Measurements from ENCODE around the gene TFB2M. TPM values are rescaled to one million over a fixed set of nuclear protein-coding genes. Genes with fewer than 3 reads are reported as not detected.
"Not testable (repeated sequence)": the region's sequence is repeated elsewhere in the genome, so short reads cannot be mapped to it uniquely, and the experiment has no call there.

TFB2M gene
- total RNA-seq, 4 donors from 2014 or later, result 4.2 to 8.8 (median 7.6) TPM

DNA sequence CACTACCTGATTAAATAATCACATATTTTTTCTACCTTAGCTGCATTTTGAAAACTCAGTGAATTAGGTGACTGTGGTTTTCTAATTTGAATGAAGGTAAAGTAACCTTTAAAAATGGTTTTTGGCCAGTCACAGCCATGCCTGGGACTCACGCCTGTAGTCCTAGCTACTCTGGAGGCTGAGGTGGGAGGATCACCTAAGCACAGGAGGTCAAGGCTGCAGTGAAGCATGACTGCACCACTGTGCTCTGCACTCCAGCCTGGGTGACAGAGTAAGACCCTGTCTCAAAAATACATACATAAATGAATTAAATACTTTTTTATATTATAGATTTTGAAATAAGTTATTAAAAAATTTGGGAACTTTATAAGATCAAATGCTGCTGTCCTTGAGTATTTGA, 5.9 kb upstream of the TFB2M start:
- H3K36me3 ChIP-seq, result no peaks in the 10 kb centered on the region
- H3K4me3 ChIP-seq, result no peak overlapping the region
- no peaks in the 10 kb centered on the region for H3K9me3 ChIP-seq
- H3K27ac ChIP-seq, result peak overlapping the region in 2 of 4 donors; percentile 57 to 65
- H3K27me3 ChIP-seq, result no peaks in the 10 kb centered on the region
- H3K4me1 ChIP-seq, result peaks cover 3 to 41% (median 18%) of the 10 kb centered on the region in 4 donors
- TF ChIP-seq CTCF (IDR thresholded peaks at IDR 0.05) (no peak), POLR2A (IDR thresholded peaks at IDR 0.05) (no peak), EP300 (IDR thresholded peaks at IDR 0.05) (no peak)
- DNase-seq (ENCODE audit: low spot score in 2 of 2), result no peak
- WGBS, 2 donors, result 96 to 100% methylated on average over 1 of the region's 1 CpG

DNA sequence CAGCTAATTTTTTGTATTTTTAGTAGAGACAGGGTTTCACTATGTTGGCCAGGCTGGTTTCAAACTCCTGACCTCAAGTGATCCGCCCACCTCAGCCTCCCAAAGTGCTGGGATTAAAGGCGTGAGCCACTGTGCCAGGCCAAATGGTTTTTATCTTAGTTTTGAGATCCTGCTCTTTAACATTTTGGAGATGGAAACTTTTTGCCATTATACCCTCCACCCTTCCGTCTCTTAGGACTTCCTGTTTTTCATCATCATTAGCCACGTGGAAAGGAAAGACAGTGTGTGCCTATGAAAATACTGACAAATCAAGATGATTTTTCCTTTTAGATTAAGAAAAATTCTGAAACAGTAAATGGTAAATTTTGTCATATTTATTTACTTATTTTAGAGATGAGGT, 5.2 kb upstream of the TFB2M start:
- H3K4me3 ChIP-seq; H3K27me3 ChIP-seq; H3K36me3 ChIP-seq; H3K9me3 ChIP-seq; DNase-seq (ENCODE audit: low spot score in 2 of 2): not testable (repeated sequence)
- H3K4me1 ChIP-seq, result peaks cover 3 to 40% (median 18%) of the 10 kb centered on the region in 4 donors
- TF ChIP-seq EP300 (IDR thresholded peaks at IDR 0.05), result peak in 1 of 2 donors; percentile 55
- WGBS, 2 donors, result 65 to 71% methylated on average over 4 of the region's 4 CpGs
- peak overlapping the region in 3 of 4 donors; percentile 54 to 65 (median 57) for H3K27ac ChIP-seq

DNA sequence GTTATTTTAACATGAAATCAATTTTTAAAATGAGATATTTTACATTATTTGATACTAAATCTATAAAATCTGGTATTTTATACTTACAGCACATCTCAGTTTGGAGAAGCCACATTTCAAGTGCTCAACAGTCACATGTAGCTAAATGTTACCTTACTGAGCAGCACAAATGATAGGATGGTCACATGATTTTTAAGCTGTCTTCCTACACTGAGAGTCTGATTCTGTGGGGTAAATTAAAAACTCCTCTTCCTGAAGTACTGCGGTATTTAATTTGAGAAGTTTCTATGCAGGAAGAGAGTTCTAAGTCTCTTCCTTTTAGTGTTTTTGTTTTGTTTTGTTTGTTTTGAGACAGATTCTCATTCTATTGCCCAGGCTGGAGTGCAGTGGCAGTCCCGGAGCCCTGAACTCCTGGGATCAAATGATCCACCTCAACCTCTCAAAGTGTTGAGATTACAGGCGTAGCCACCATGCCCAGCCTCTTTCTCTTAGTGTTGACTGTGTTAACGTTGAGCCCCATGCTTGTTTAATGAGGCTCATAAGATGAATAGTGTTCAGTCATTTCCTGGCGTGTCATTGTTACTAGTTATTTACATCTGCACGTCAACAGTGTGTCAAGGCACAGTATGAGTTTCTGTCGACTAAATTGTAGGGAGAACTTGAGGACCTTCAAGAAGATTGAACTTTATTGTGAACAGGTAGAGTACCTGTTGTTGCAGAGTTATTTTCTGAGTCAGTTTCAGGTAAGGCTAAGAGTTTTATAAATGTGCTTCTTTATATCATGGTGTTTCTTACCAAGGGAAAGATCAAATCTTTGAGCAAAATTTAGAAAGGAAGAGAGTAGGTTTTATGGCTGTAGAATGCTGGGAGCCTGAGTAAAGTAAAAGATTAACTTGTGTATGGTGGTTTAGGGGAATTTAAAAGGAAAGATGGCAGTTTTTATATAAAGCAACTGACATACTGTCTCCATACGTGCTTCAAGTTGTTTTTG, 3.5 kb upstream of the TFB2M start:
- H3K4me1 ChIP-seq, result peaks cover 3 to 50% (median 27%) of the 10 kb centered on the region in 4 donors
- no peaks in the 10 kb centered on the region for H3K36me3 ChIP-seq
- peak overlapping the region in 3 of 4 donors; percentile 45 to 60 (median 54) for H3K27ac ChIP-seq
- TF ChIP-seq POLR2A (IDR thresholded peaks at IDR 0.05), result no peak
- WGBS, 2 donors, result 47 to 58% methylated on average over 8 of the region's 8 CpGs
- no peak for DNase-seq (ENCODE audit: low spot score in 2 of 2)
- H3K4me3 ChIP-seq, result no peak overlapping the region
- no peaks in the 10 kb centered on the region for H3K9me3 ChIP-seq
- no peaks in the 10 kb centered on the region for H3K27me3 ChIP-seq

DNA sequence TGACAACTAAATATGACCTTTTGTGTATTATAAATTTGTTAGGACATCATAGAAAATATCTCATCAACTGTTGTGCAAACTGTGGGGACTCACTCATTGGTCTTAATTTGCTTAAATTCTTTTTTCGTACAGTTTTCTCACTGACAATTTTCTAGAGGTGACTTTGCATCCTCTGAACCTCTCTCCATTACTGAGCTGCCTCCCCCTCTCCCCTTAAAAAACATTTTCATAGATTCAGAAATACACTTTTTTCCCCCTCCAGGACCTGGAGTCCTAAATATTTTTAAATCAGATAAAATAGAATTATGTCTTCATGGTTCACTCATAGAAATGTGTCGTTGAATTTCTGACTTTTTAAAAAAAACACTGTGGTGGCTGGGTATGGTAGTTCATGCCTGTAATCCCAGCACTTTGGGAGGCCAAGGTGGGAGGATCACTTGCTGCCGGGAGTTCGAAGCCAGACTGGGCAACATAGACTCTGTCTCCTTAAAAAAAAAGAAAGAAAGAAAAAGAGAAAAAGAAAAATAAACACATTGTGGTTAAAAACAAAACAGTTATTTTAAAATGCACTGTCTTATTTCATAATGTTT, 1.7 kb upstream of the TFB2M start:
- peaks cover 0 to 8% (median 2%) of the 10 kb centered on the region in 3 donors for H3K36me3 ChIP-seq
- peaks cover 3 to 58% (median 27%) of the 10 kb centered on the region in 4 donors for H3K4me1 ChIP-seq
- no peaks in the 10 kb centered on the region for H3K9me3 ChIP-seq
- no peak for DNase-seq (ENCODE audit: low spot score in 2 of 2)
- H3K27ac ChIP-seq, result peak overlapping the region in 3 of 4 donors; percentile 94 to 95 (median 95)
- no peak for TF ChIP-seq POLR2A (IDR thresholded peaks at IDR 0.05)
- no peak for TF ChIP-seq EP300 (IDR thresholded peaks at IDR 0.05)
- no peak for TF ChIP-seq CTCF (IDR thresholded peaks at IDR 0.05)
- 59 to 62% methylated on average over 4 of the region's 4 CpGs for WGBS, 2 donors
- H3K4me3 ChIP-seq, result peak overlapping the region; percentile 80 to 98 (median 92)
- no peaks in the 10 kb centered on the region for H3K27me3 ChIP-seq

DNA sequence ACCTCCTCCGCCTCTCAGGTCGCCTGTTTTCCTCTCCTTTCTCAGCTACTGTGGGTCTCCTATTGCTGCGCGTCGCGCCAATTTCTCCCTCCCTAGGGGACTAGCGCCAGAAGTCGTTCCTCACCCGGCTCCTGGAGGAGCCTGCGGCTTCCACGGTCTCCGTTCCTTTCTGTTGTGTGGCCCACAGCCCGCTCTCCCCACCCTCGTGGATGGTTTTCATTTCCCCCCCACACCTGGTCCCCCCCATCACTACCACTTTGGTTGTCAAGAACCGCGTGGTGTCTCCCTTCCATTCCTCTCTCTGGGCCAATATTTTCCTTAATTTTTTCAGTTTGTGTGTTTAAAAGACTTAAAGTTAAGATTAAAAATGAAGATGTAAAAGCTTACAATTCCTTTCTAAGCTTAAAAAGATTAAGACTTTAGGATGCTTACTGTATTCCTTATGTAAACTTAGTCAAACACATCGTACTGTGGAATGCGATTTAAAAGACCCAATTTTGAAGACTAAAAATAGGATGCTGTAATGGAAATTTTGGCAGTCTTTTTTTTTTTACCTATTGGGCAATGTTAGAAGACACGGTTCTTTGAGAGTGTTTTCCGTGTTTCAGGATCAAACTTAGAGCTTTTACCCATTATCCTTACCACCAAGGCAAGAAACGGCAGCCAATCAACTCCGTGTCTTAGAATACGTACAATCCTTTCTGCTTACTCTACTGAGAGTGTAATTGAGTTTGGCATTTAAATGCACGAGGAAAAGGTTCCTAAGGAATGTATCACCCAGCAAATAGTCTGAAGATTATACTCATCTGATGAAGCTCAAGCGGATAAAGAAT, 968 bp upstream of the TFB2M start:
- DNase-seq (ENCODE audit: low spot score in 2 of 2), result peak in 1 of 2 donors; percentile 16
- no peaks in the 10 kb centered on the region for H3K9me3 ChIP-seq
- H3K4me1 ChIP-seq, result peaks cover 3 to 53% (median 27%) of the 10 kb centered on the region in 4 donors
- H3K27ac ChIP-seq, result peak overlapping the region; percentile 76 to 95 (median 94)
- H3K27me3 ChIP-seq, result no peaks in the 10 kb centered on the region
- 2% methylated on average over 24 to 25 of the region's 25 CpGs for WGBS, 2 donors
- H3K4me3 ChIP-seq, result peak overlapping the region; percentile 80 to 98 (median 92)
- no peak for TF ChIP-seq EP300 (IDR thresholded peaks at IDR 0.05)
- TF ChIP-seq CTCF (IDR thresholded peaks at IDR 0.05), result no peak
- TF ChIP-seq POLR2A (IDR thresholded peaks at IDR 0.05), result no peak
- peaks cover 0 to 14% (median 2%) of the 10 kb centered on the region in 3 donors for H3K36me3 ChIP-seq

Measured in tibial nerve (tissue), 4 donors.